Transverse colon (tissue), 3 donors: ENCODE data around the gene DNAJC7.
"Not testable (repeated sequence)": the region's sequence is repeated elsewhere in the genome, so short reads cannot be mapped to it uniquely, and the experiment has no call there.

ENCODE experiments used
- CTCF ChIP-seq, 5 experiments: fragments of 200-600 bp in 3 of 5; fragments of 450-650 bp in 2 of 5; sonication (generic) in 3 of 5; IDR thresholded peaks; 1 replicate in 2 of 5; 2 replicates in 3 of 5; pipeline ENCODE4 v1.5.1; 2016 to 2017; ENCODE audit warnings: antibody characterized with exemption in 5 of 5, inconsistent platforms in 3 of 5, mild to moderate bottlenecking in 2 of 5, moderate library complexity in 1 of 5
- POLR2A ChIP-seq: fragments of 450-650 bp; IDR thresholded peaks from one replicate; pipeline ENCODE4 v1.6.1; 2016; ENCODE audit warnings: antibody characterized with exemption, mild to moderate bottlenecking, moderate library complexity

- not testable (repeated sequence) for TF ChIP-seq CTCF (IDR thresholded peaks at IDR 0.05); POLR2A
These were observed 7.0 kb downstream of the DNAJC7 start for GRCh38 chr17:42010266-42010680.
